OCI-LY1 (cell line): ENCODE data around the gene SETDB2.

ENCODE experiments used
- EZH2 ChIP-seq: fragments of 200-600 bp; sonication (generic), shearing (Covaris generic); IDR thresholded peaks from 2 replicates; pipeline ENCODE4 v1.8.0; 2017; ENCODE audit warnings: borderline replicate concordance, mixed run types, mild to moderate bottlenecking, antibody characterized with exemption, low read length, moderate library complexity, mixed read lengths
- TF ChIP-seq, protein P1 (sequence below): fragments of 200-600 bp; sonication (generic), shearing (Covaris generic); IDR thresholded peaks from 2 replicates; pipeline ENCODE4 v1.5.1; 2017; ENCODE audit warnings: mild to moderate bottlenecking, antibody characterized with exemption, low read length, moderate library complexity, mixed read lengths

DNA sequence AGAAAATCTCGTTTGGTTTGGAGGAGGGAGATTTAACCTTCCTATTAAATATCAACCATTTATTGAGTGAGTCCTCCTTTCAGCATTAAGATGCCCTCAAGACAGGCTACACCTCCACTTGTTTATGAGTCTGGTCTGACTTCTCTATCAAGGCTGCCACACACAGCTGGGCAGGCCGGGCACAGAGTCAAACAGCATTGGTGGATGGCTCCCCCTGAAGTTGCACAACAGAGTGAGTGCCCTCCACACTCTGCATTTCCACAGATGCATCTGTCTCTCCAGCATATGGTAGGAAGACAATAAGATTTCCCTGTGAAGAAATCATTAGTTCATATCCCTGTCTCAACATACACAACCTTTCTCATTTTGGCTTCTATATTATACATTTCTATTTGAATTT is 83.0 kb downstream of the SETDB2 start:
- TF ChIP-seq, protein P1, sequence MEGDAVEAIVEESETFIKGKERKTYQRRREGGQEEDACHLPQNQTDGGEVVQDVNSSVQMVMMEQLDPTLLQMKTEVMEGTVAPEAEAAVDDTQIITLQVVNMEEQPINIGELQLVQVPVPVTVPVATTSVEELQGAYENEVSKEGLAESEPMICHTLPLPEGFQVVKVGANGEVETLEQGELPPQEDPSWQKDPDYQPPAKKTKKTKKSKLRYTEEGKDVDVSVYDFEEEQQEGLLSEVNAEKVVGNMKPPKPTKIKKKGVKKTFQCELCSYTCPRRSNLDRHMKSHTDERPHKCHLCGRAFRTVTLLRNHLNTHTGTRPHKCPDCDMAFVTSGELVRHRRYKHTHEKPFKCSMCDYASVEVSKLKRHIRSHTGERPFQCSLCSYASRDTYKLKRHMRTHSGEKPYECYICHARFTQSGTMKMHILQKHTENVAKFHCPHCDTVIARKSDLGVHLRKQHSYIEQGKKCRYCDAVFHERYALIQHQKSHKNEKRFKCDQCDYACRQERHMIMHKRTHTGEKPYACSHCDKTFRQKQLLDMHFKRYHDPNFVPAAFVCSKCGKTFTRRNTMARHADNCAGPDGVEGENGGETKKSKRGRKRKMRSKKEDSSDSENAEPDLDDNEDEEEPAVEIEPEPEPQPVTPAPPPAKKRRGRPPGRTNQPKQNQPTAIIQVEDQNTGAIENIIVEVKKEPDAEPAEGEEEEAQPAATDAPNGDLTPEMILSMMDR, result 0 out of 2 replicates have a peak, but pooled peaks have one; percentile 6
- TF ChIP-seq EZH2, result no peak
